Central memory CD8-positive, alpha-beta T cell (primary cell): ENCODE data around the gene WNT3A.
A peak's percentile ranks its signal among the peaks of the same experiment; 100 is the strongest.

Source experiments
- ATAC-seq: fragments of 150-1000 bp; cut with Tn5 transposase; replicated peaks from 2 replicates; pipeline ENCODE4 v1.10.0; 2022; ENCODE audit warnings: mild to moderate bottlenecking, moderate FRiP score, moderate number of reproducible peaks; ENCODE audit not compliant: poor library complexity, severe bottlenecking; ENCODE audit errors: extremely low read depth
- DNase-seq, 2 donors: peaks; one replicate each; pipeline ENCODE4 v3.0.0; 2021; ENCODE audit warnings: low spot score in 2 of 2
- H3K27ac Mint-ChIP-seq: one replicate; pipeline ENCODE4 v1.8.0; 2022; ENCODE audit warnings: low read depth, mild to moderate bottlenecking, moderate library complexity, mixed read lengths
- H3K27me3 Mint-ChIP-seq: one replicate; pipeline ENCODE4 v1.8.0; 2022; ENCODE audit warnings: mixed read lengths
- H3K36me3 Mint-ChIP-seq: one replicate; pipeline ENCODE4 v1.8.0; 2022; ENCODE audit warnings: mild to moderate bottlenecking, moderate library complexity, mixed read lengths; ENCODE audit not compliant: insufficient read depth
- H3K4me1 Mint-ChIP-seq: one replicate; pipeline ENCODE4 v1.8.0; 2022; ENCODE audit warnings: mixed read lengths
- H3K4me3 Mint-ChIP-seq: one replicate; pipeline ENCODE4 v1.8.0; 2022; ENCODE audit warnings: mild to moderate bottlenecking, moderate library complexity, mixed read lengths
- H3K9me3 Mint-ChIP-seq: one replicate; pipeline ENCODE4 v1.8.0; 2022; ENCODE audit warnings: mixed read lengths

Gene WNT3A

DNA sequence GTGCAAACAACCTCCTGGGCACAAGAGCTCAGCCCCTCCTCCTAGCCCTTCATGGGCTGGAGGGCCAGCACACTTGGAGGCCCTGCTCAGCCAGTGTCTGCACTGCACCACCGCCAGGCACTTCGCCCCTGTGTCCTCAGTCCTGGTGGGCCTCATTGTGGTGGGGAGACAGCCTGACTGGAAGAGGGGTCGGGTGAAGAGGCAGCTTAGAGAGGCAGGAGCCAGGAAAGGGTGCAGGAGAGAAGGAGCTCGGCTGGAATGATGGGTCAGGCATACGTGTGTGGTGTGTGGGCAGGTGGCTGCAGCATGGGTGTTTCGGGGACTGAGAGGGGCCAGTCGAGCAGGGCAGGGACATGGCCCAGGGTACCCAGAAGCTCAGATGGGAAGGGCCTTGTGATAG is 4.1 kb downstream of the WNT3A start:
- Mint-ChIP-seq H3K27me3 (peaks cover 46% of the 10 kb centered on the region), H3K27ac (no peak overlapping the region), H3K36me3 (peaks cover 1% of the 10 kb centered on the region), H3K4me1 (peaks cover 12% of the 10 kb centered on the region), H3K4me3 (no peak overlapping the region), H3K9me3 (no peaks in the 10 kb centered on the region)
- no peak for ATAC-seq
- no peak for DNase-seq

DNA sequence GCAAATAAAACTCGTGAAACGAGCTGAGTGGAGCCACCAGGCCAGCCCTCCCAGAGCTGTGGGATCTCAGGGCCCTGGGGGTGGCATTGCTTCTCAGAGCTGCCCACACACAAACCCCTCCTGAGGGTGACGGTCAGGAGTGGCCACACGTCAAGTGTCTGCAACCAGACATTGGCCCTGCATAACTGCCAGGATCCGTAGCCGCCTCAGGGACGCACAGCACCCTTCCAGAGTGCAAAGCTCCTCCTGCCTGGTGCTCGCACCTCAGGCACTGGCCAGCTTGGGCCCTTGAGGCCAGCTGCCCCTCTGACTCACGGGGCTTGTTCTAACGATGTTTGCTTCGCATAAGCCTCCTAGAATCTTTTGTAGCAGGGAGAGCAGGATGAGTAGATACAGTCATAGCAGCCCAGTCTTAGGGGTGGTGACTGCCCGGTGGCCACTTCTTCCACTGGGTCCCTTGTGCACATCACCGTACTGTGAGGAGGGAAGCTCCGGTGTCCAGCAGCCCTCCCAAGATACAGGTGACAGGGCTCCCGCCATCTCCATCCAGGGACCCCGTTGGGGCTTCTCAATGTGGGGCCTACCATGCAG is 5.0 kb downstream of the WNT3A start:
- peaks cover 1% of the 10 kb centered on the region for H3K36me3 Mint-ChIP-seq
- H3K27me3 Mint-ChIP-seq = peaks cover 42% of the 10 kb centered on the region
- H3K27ac Mint-ChIP-seq = no peak overlapping the region
- no peaks in the 10 kb centered on the region for H3K9me3 Mint-ChIP-seq
- ATAC-seq (no peak), DNase-seq (no peak)
- H3K4me1 Mint-ChIP-seq = peaks cover 12% of the 10 kb centered on the region
- peak overlapping the region; percentile 0 for H3K4me3 Mint-ChIP-seq

DNA sequence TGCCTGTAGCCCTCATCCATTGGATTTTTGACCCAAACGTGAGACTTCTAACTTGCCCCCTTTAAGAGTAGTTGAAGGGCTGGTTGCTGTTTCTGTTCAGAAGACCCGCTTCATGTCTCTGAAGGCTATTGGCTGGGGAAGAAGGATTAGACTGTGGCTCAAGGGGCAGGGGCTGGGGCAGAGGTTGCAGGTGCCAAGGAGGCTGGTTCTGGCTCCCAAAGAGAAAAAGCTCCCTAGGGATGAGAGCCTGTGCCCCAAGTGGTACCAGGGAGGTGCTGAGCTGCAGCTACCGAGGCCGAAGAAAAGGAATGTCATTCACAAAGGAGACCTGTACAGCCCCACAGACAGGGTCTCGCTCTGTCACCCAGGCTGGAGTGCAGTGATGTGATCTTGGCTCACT is 5.8 kb downstream of the WNT3A start:
- no peak overlapping the region for H3K27ac Mint-ChIP-seq
- peaks cover 36% of the 10 kb centered on the region for H3K27me3 Mint-ChIP-seq
- H3K9me3 Mint-ChIP-seq = no peaks in the 10 kb centered on the region
- H3K4me3 Mint-ChIP-seq = no peak overlapping the region
- H3K36me3 Mint-ChIP-seq = peaks cover 1% of the 10 kb centered on the region
- ATAC-seq = no peak
- DNase-seq = no peak
- peaks cover 12% of the 10 kb centered on the region for H3K4me1 Mint-ChIP-seq

DNA sequence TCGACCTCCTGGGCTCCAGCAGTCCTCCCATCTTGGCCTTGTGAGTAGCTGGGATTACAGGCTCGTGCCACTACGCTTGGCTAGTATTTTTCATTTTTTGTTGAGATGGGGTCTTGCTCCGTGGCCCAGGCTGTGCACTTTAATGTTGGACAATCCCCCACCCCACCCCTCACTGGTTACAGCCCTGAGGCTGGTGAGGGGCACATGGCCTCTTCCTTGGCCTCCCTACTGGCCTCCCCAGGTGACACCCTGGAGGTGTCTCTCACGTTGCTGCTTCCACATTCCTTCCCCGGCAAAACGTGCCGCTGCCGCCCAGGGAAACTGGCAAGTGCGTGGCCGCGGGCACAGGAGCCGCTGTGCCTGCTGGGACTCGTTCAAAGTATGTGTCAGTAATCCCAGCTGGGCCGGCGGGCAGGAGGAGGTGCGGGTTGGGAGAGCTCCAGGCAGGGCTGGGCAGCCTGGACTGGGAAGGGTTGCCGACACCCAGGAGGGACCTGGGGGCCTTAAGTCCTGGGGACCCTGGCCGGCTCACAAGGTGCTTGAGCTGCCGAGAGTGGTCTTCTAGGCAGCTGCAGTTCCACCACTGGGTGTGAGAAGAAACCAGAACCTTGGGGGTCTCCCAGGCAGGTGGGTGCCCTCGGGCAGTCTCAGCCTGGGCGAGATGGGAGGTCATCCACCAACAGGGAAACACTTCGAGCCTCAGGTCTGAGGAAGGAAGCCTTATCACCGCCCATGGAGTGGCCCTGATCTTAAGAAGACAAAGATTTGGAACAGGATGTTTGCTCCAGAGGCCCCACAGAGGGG is 6.5 kb downstream of the WNT3A start:
- Mint-ChIP-seq H3K27ac (no peak overlapping the region), H3K9me3 (no peaks in the 10 kb centered on the region), H3K36me3 (peaks cover 1% of the 10 kb centered on the region), H3K4me3 (no peak overlapping the region), H3K4me1 (peaks cover 12% of the 10 kb centered on the region), H3K27me3 (peaks cover 28% of the 10 kb centered on the region)
- DNase-seq (no peak), ATAC-seq (no peak)

DNA sequence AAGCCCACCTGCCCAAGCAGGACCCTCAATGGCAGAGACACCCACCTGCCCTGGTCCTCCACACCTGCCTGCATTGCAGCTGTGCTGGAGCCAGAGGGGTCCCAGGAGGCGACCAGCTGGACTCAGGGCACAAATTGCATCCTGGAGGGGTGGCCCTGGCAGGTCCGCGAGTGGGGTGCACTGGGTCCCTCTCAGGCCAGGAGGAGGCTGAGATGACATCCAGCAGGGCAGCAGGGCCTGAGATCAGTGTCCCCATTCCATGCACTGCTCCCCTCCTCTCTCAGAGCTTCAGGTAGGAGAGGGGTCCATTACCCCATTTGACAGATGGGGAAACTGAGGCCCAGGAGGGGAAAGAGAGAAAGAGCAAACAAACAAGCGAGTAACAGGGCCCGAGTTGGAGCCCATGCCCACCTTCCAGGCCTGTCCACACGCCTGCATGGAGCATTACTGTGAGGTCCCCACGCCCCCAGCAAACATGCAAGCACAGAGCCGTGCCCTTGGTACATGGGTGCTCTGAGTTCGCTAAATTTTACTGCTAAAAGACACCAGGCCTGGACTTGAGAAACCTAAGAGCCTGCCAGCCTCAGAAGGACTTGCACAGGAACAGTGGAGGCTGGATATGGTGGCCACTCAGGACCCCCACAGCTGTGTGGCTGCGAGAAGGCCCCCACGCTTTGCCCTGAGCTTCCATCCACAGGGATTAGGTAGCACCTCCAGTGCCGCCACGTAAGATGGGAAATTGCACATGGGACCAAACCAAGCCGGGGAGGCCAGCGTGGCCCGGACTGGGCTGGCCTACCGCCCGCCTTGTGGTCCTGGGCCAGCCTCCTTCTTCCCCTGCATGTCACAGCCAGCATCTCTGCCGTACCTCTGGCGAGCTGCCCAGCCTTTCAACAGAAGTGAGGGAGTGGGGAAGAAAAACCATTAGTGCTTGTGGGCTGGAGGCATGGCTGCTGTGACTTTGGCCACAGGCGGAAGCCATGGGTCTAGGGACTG is 7.4 kb downstream of the WNT3A start:
- no peak for DNase-seq
- H3K27ac Mint-ChIP-seq = no peak overlapping the region
- H3K36me3 Mint-ChIP-seq = peaks cover 1% of the 10 kb centered on the region
- H3K4me3 Mint-ChIP-seq = no peak overlapping the region
- no peaks in the 10 kb centered on the region for H3K9me3 Mint-ChIP-seq
- peaks cover 19% of the 10 kb centered on the region for H3K27me3 Mint-ChIP-seq
- peaks cover 6% of the 10 kb centered on the region for H3K4me1 Mint-ChIP-seq
- ATAC-seq = no peak

DNA sequence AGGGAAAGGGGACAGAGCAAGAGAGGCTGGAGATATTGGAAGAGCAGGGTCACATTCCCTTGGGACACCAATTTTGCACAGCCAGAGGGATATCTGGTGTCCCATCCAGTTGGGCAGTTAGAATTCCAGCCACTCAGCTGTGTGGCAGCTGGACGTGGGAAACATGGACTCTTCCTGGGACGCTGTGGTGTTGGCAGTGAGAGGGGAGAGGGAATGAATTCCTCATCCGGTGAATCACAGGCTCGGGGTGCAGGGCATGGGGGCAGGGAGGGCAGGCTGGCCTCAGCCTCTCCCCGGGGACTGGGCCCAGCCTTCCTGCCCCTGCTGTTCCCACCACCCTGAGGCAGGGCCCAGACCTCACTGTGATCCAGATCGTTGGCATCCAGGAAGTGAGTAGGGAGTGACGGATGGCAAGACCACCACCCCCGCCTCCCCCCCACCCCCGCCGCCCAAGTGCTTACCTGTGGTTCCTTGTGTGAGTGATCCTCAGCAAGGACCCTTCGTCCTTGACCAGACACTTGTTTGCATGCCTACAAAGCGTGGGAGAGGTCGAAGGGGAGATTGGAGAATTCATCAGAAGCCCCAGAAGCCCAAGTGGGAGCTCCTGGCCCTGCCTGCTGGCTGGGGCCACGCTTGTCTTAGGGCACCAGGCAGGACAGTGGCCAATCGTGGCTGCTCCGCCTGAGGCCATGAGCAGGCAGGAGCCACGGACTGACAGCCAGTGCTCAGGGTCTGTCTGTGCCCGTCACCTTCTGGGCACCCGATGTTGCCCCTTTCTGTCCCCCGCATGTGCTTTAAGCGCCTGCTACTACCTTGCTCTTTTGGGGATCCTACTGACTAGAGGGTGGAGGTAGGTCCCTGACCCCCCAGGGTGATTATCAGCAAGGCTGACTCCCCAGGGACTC is 8.7 kb downstream of the WNT3A start:
- ATAC-seq (no peak), DNase-seq (no peak)
- no peaks in the 10 kb centered on the region for H3K4me1 Mint-ChIP-seq
- H3K4me3 Mint-ChIP-seq = no peak overlapping the region
- H3K27ac Mint-ChIP-seq = no peak overlapping the region
- peaks cover 6% of the 10 kb centered on the region for H3K27me3 Mint-ChIP-seq
- no peaks in the 10 kb centered on the region for H3K9me3 Mint-ChIP-seq
- H3K36me3 Mint-ChIP-seq = peaks cover 1% of the 10 kb centered on the region

DNA sequence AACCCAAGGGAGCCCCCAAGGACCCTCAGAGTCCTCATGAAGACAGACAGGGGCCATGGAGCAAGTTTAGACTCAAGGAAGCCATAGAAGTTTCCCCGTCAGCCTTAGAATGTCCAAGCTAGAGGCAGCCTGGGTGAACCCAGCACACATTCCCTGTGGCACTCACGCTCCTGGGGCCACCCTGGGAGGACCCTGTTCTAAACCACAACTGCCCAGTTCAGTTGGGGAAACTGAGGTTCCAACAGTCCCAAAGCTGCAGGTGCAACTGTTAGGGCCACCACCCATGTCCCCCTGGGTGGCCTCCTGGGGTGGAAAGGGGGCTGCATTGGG is 9.3 kb downstream of the WNT3A start:
- H3K9me3 Mint-ChIP-seq = no peaks in the 10 kb centered on the region
- H3K4me1 Mint-ChIP-seq = no peaks in the 10 kb centered on the region
- no peak overlapping the region for H3K27ac Mint-ChIP-seq
- H3K27me3 Mint-ChIP-seq = peaks cover under 1% of the 10 kb centered on the region
- no peak for DNase-seq
- no peak overlapping the region for H3K4me3 Mint-ChIP-seq
- peaks cover 1% of the 10 kb centered on the region for H3K36me3 Mint-ChIP-seq
- no peak for ATAC-seq

DNA sequence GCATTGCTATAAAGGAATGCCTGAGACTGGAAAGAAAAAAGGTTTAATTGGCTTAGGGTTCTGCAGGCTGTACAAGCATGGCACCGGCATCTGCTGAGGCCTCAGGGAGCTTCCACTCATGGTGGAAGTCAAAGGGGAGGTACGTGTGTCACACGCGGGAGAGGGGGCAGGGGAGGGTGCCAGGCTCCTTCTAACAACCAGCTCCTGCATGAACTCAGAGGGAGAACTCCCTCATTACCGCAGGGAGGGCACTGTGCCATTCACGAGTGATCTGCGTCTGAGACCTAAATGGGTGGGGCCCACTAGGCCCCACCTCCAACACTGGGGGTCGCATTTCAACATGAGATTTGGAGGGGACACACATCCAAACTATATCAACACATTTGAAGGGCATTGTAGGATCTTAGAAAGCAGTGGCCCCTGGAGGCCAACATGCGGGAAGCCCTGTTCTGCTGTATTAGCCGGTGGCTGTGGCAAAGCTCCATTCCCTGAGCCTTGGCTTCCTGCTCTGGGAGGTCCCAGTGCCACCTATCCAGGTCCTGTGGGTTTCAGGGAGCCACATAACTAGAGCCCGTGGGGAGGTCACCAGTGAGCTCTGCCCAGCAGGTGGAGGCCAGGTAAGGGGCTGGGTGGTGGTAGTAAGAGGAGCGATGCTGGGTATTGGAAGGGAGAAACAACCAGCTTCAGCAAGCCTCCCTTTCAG is 10.0 kb downstream of the WNT3A start:
- Mint-ChIP-seq H3K36me3 (peaks cover 1% of the 10 kb centered on the region), H3K4me1 (no peaks in the 10 kb centered on the region)
- DNase-seq = no peak

DNA sequence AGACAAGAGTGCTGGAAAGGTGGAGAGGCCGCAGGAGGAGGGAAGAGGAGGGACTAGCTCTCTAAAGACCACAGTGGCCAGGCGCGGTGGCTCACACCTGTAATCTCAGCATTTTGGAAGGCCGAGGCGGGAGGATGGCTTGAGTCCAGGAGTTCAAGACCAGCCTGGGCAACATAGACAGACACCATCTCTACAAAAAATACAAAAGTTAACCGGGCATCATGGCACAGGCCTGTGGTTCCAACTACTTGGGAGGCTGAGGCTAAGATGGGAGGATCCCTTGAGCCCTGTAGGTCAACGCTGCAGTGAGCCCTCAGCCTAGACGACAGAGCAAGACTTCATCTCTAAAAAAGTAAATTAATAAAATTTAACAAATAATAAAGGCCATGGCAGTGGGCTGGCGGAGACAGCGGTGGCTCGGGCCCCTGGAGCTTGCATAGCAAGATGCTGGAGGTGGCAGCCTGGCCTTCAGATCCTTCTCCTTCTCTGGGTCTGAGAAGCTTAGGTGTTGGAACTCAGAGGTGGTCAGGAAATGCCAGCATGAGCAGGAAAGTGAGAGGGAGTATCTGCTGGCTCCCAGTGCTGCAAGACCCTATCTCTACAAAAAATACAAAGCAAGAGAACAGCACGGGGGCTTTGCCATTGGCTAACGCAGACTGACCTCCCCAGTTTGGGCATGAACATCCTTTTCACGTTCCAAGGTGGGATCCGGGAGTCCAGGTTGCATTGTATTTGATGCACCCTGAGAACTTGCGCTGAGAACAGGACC is 10.7 kb downstream of the WNT3A start:
- H3K36me3 Mint-ChIP-seq = peaks cover 1% of the 10 kb centered on the region

More for the DNA sequence above, 10.0 kb downstream of the WNT3A start:
- no peak overlapping the region for H3K4me3 Mint-ChIP-seq
- no peaks in the 10 kb centered on the region for H3K27me3 Mint-ChIP-seq
- no peaks in the 10 kb centered on the region for H3K9me3 Mint-ChIP-seq
- no peak overlapping the region for H3K27ac Mint-ChIP-seq
- no peak for ATAC-seq

DNA sequence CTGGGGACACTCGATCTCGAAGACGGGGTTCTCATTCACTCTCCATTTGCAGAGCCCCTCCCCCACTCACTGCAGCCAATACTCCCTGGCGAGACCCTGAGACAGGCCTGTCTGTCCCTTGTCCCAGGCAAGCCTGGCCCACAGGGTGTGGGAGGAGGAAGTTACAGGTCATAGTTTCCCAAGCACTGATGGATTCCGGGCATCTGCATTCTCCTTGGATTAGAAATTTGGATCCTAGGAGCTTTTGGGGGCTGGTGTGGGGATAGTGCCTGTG is 11.3 kb downstream of the WNT3A start:
- H3K27ac Mint-ChIP-seq = no peak overlapping the region
- DNase-seq (no peak), ATAC-seq (no peak)
- no peaks in the 10 kb centered on the region for H3K9me3 Mint-ChIP-seq
- no peaks in the 10 kb centered on the region for H3K4me1 Mint-ChIP-seq
- H3K27me3 Mint-ChIP-seq = no peaks in the 10 kb centered on the region
- H3K4me3 Mint-ChIP-seq = no peak overlapping the region
- H3K36me3 Mint-ChIP-seq = peaks cover 1% of the 10 kb centered on the region

More for the DNA sequence above, 10.7 kb downstream of the WNT3A start:
- Mint-ChIP-seq H3K9me3 (no peaks in the 10 kb centered on the region), H3K4me1 (no peaks in the 10 kb centered on the region), H3K27ac (no peak overlapping the region), H3K4me3 (no peak overlapping the region), H3K27me3 (no peaks in the 10 kb centered on the region)
- no peak for DNase-seq
- no peak for ATAC-seq

DNA sequence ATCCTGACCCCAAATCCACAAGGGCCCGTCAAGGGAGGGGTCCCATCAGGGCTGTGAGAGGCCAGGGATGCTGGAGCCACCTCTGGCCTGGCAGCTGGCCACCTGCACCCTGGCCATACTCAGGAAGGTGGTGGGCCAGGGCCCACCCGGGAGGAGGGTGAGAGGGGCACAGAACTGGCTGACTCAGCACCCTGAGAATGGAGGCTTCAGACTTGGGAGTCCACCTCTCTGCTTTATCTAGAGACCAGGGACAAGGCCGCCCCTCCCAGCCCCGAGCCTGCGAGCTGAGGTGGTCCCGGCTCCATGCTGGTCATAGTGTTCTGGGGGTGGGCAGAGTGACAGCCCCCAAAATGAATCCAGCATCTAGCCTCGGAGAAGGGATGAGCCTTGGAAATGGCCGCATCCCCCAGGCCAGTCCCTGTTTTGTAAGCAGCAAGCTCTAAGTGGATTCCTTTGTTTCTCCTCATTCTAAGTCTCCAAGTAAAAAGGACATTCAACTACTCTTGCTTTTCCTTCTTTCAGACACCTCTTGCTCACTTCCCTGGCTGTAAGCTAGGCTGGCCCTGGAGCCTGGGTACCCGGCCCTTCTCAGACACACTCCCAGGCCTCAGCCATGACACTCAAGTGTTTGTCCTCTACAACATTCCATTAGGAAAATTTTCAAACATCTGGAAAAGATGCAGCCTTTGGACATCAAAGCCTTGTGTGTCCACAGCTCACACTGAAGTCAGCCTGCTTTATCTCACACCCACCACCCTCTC is 12.3 kb downstream of the WNT3A start:
- no peaks in the 10 kb centered on the region for H3K4me1 Mint-ChIP-seq
- no peak overlapping the region for H3K4me3 Mint-ChIP-seq
- ATAC-seq = no peak
- no peak for DNase-seq
- no peak overlapping the region for H3K27ac Mint-ChIP-seq
- H3K9me3 Mint-ChIP-seq = no peaks in the 10 kb centered on the region
- no peaks in the 10 kb centered on the region for H3K27me3 Mint-ChIP-seq
- peaks cover 1% of the 10 kb centered on the region for H3K36me3 Mint-ChIP-seq
